Stimulated activated CD8-positive, alpha-beta memory T cell treated with anti-CD3 and anti-CD28 coated beads, Interleukin-15, amount 100 ng/mL, for 1 hour (primary cell): Measurements from ENCODE around the gene AIM2.

ENCODE experiments used
- DNase-seq: peaks from one replicate; pipeline ENCODE4 v3.0.0-alpha.2; 2020; ENCODE audit warnings: low read depth

AIM2 gene

GRCh38 chr1:159014003-159014571 is 62.5 kb downstream of the AIM2 start:
- DNase-seq = no peak

GRCh38 chr1:159012495-159012894 is 64.1 kb downstream of the AIM2 start:
- DNase-seq = peak; percentile 14
